ENCODE results near the gene CSRNP3. TPM values are rescaled to one million over a fixed set of nuclear protein-coding genes. Genes with fewer than 3 reads are reported as not detected.

CSRNP3 gene
- total and polyA plus RNA-seq, 2 experiments from 2014 or later, result 3.0 to 14.0 TPM

GRCh38 chr2:165621086-165621560 lies 151.6 kb downstream of the CSRNP3 start:
- Histone ChIP-seq H4K20me1 (ENCODE audit: insufficient read depth, poor library complexity, severe bottlenecking) (no peaks in the 10 kb centered on the region), H3K4me1 (ENCODE audit: insufficient read depth) (no peaks in the 10 kb centered on the region), H3K79me2 (no peaks in the 10 kb centered on the region), H3K27me3 (no peaks in the 10 kb centered on the region), H2AFZ (no peak overlapping the region), H3K9me3 (ENCODE audit: low read depth) (no peaks in the 10 kb centered on the region), H3K27ac (no peak overlapping the region), H3K36me3 (replicated peaks; ENCODE audit: insufficient read depth, low read depth) (no peaks in the 10 kb centered on the region), H3K4me2 (no peak overlapping the region), H3K9me2 (replicated peaks; ENCODE audit: insufficient read depth) (no peaks in the 10 kb centered on the region), H3K4me3 (no peak overlapping the region)
- 65% methylated on average over 5 of the region's 5 CpGs for WGBS (ENCODE audit: low lambda C conversion rate, missing lambda C conversion rate)
- TF ChIP-seq CTCF (IDR thresholded peaks at IDR 0.05; ENCODE audit: poor library complexity) (no peak), EZH2phosphoT487 (IDR thresholded peaks at IDR 0.05; ENCODE audit: low read depth, severe bottlenecking, unreplicated experiment) (no peak), EZH2 (IDR thresholded peaks at IDR 0.05; ENCODE audit: borderline replicate concordance) (no peak)
- no peak for DNase-seq (ENCODE audit: low spot score)

DNA sequence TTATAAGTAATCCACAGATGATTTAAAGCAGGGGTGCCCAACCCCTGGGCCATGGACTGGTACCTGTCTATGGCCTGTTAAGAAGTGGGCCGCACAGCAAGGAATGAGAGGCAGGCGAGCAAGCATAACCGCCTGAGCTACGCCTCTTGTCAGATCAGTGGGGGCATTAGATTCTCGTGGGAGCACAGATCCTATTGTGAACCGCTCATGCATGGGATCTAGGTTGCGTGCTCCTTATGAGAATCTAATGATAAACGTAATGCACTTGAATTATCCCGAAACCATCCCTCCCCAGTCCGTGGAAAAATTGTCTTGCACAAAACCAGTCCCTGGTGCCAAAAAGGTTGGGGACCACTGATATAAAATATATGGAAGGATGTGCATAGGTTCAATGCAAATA lies 153.7 kb downstream of the CSRNP3 start:
- no peaks in the 10 kb centered on the region for H3K4me1 ChIP-seq (ENCODE audit: insufficient read depth)
- H3K4me2 ChIP-seq, result no peak overlapping the region
- no peak overlapping the region for H2AFZ ChIP-seq
- no peaks in the 10 kb centered on the region for H3K36me3 ChIP-seq (replicated peaks; ENCODE audit: insufficient read depth, low read depth)
- H3K27ac ChIP-seq, result no peak overlapping the region
- no peaks in the 10 kb centered on the region for H3K79me2 ChIP-seq
- no peaks in the 10 kb centered on the region for H3K27me3 ChIP-seq
- H3K9me2 ChIP-seq (replicated peaks; ENCODE audit: insufficient read depth), result no peaks in the 10 kb centered on the region
- H3K4me3 ChIP-seq, result no peak overlapping the region
- no peaks in the 10 kb centered on the region for H4K20me1 ChIP-seq (ENCODE audit: insufficient read depth, poor library complexity, severe bottlenecking)
- H3K9me3 ChIP-seq (ENCODE audit: low read depth), result no peaks in the 10 kb centered on the region
- no peak for DNase-seq (ENCODE audit: low spot score)
- WGBS (ENCODE audit: low lambda C conversion rate, missing lambda C conversion rate), result 94% methylated on average over 10 of the region's 10 CpGs
- TF ChIP-seq EZH2 (IDR thresholded peaks at IDR 0.05; ENCODE audit: borderline replicate concordance) (no peak), EZH2phosphoT487 (IDR thresholded peaks at IDR 0.05; ENCODE audit: low read depth, severe bottlenecking, unreplicated experiment) (no peak), CTCF (IDR thresholded peaks at IDR 0.05; ENCODE audit: poor library complexity) (no peak)

DNA sequence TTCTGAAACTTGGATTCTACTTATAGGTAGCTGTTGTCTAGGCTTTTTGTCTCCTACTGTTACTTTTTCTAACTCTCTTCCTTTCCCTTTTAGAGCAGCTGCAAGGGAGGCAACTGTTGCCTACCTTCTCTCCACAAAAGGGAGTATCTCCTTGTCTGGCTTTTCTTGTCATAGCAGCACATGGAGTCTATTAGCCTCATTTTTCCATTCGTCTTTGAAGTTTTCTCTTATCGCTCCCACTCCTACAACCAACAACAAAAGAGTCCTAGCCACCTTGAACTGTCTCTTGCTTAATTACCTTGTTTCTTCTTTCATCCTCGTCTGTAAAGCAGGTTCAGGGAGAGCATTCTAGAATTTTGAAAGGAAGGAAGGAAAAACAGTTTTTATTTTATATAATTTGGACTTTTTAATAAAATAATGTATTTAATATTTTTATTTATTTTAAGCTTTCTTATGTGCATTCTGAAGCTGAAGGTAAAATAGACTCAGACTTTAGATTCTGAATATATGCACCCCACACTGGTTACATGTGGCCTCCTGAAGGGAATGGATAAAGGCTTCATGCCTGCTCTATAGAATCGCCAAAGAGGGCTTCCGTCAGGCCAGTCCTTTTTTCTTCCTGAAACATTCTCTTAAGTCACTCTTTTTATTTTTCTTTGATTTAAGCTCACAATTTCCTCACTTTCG lies 154.4 kb downstream of the CSRNP3 start:
- Histone ChIP-seq H3K9me3 (ENCODE audit: low read depth) (no peaks in the 10 kb centered on the region), H3K4me2 (no peak overlapping the region), H3K27me3 (no peaks in the 10 kb centered on the region), H3K4me3 (no peak overlapping the region), H3K4me1 (ENCODE audit: insufficient read depth) (no peaks in the 10 kb centered on the region), H3K79me2 (no peaks in the 10 kb centered on the region), H2AFZ (no peak overlapping the region), H3K9me2 (replicated peaks; ENCODE audit: insufficient read depth) (no peaks in the 10 kb centered on the region), H3K36me3 (replicated peaks; ENCODE audit: insufficient read depth, low read depth) (no peaks in the 10 kb centered on the region), H4K20me1 (ENCODE audit: insufficient read depth, poor library complexity, severe bottlenecking) (no peaks in the 10 kb centered on the region), H3K27ac (no peak overlapping the region)
- DNase-seq (ENCODE audit: low spot score), result no peak
- TF ChIP-seq CTCF (IDR thresholded peaks at IDR 0.05; ENCODE audit: poor library complexity), result no peak
- no peak for TF ChIP-seq EZH2 (IDR thresholded peaks at IDR 0.05; ENCODE audit: borderline replicate concordance)
- TF ChIP-seq EZH2phosphoT487 (IDR thresholded peaks at IDR 0.05; ENCODE audit: low read depth, severe bottlenecking, unreplicated experiment), result no peak
- WGBS (ENCODE audit: low lambda C conversion rate, missing lambda C conversion rate), result 85% methylated on average over 6 of the region's 6 CpGs

Measured in hepatocyte (in vitro differentiated cells).